PFSK-1 (cell line): ENCODE measurements around the gene ZBBX.

Experiments used
- FOXP2 ChIP-seq: optimal IDR thresholded peaks from 2 replicates; pipeline ENCODE3; 2011; ENCODE audit warnings: borderline replicate concordance, control low read depth, inconsistent platforms; ENCODE audit not compliant: insufficient read depth; ENCODE audit errors: extremely low read length, extremely low read depth
- POLR2AphosphoS5 ChIP-seq: IDR thresholded peaks from 2 replicates; pipeline ENCODE4 v1.6.1; 2012; ENCODE audit warnings: low read depth, mild to moderate bottlenecking, control low read depth, low read length, moderate library complexity
- SIN3A ChIP-seq: IDR thresholded peaks from 2 replicates; pipeline ENCODE4 v1.6.1; 2012; ENCODE audit warnings: mild to moderate bottlenecking, low read length, moderate library complexity, borderline replicate concordance; ENCODE audit not compliant: insufficient read depth
- TAF1 ChIP-seq: IDR thresholded peaks from 2 replicates; pipeline ENCODE4 v1.6.1; 2012; ENCODE audit warnings: low read length, control low read depth, borderline replicate concordance; ENCODE audit not compliant: insufficient read depth
- TF ChIP-seq, protein P1 (sequence below), 2 experiments: IDR thresholded peaks; 2 replicates each; pipeline versions ENCODE4 v1.6.1 to v1.8.0; 2011 to 2012; ENCODE audit warnings: low read depth in 2 of 2, low read length in 2 of 2, control low read depth in 1 of 2, inconsistent platforms in 1 of 2, mild to moderate bottlenecking in 1 of 2, moderate library complexity in 1 of 2; ENCODE audit not compliant: insufficient read depth in 1 of 2

Gene ZBBX

DNA sequence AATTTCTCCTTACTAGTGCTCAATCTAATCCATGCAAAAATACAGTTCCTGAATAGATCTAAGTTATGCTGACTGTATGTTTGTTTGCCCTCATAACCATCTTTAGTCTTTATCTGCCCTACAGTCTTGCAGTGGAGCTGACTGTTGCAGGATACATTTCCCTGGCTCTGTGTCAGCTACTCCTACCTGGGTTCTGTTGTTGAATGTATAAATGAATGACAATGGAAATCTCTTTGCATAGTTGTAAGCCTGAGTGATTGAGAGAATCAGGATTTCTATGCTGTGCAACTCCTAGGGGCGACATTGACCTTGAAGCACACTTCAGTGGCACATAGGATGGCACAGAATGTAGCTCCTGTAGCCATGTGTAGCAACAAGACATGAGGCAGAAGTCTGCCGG lies 16.0 kb upstream of the ZBBX start:
- no peak for TF ChIP-seq SIN3A
- no peak for TF ChIP-seq TAF1
- no peak for TF ChIP-seq FOXP2
- TF ChIP-seq, protein P1, sequence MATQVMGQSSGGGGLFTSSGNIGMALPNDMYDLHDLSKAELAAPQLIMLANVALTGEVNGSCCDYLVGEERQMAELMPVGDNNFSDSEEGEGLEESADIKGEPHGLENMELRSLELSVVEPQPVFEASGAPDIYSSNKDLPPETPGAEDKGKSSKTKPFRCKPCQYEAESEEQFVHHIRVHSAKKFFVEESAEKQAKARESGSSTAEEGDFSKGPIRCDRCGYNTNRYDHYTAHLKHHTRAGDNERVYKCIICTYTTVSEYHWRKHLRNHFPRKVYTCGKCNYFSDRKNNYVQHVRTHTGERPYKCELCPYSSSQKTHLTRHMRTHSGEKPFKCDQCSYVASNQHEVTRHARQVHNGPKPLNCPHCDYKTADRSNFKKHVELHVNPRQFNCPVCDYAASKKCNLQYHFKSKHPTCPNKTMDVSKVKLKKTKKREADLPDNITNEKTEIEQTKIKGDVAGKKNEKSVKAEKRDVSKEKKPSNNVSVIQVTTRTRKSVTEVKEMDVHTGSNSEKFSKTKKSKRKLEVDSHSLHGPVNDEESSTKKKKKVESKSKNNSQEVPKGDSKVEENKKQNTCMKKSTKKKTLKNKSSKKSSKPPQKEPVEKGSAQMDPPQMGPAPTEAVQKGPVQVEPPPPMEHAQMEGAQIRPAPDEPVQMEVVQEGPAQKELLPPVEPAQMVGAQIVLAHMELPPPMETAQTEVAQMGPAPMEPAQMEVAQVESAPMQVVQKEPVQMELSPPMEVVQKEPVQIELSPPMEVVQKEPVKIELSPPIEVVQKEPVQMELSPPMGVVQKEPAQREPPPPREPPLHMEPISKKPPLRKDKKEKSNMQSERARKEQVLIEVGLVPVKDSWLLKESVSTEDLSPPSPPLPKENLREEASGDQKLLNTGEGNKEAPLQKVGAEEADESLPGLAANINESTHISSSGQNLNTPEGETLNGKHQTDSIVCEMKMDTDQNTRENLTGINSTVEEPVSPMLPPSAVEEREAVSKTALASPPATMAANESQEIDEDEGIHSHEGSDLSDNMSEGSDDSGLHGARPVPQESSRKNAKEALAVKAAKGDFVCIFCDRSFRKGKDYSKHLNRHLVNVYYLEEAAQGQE (IDR thresholded peaks at IDR 0.05; ENCODE audit: insufficient read depth in 1 of 2, low read depth in 2 of 2, low read length in 2 of 2) = no peak
- TF ChIP-seq POLR2AphosphoS5 = no peak

DNA sequence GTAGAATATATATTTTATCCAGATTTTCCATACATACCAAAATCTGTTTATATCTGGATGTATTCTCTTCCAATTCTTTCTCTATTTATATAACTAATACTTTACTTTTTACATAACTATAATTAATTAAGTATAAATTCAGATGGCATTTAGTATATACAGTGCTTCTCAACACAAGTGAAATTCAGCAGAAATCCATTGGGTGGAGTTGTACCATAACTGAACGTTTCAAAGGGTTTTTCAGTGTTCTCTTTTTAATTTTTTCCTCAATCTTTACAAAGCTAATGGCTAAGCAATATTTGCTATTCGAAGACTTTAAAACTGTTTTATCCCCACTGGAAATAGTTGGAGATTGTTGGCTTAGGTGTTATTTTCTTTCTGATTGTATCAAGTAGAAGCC lies 13.9 kb upstream of the ZBBX start:
- TF ChIP-seq, protein P1 (IDR thresholded peaks at IDR 0.05; ENCODE audit: insufficient read depth in 1 of 2, low read depth in 2 of 2, low read length in 2 of 2) = no peak
- TF ChIP-seq TAF1 (no peak), SIN3A (no peak), FOXP2 (no peak), POLR2AphosphoS5 (no peak)

DNA sequence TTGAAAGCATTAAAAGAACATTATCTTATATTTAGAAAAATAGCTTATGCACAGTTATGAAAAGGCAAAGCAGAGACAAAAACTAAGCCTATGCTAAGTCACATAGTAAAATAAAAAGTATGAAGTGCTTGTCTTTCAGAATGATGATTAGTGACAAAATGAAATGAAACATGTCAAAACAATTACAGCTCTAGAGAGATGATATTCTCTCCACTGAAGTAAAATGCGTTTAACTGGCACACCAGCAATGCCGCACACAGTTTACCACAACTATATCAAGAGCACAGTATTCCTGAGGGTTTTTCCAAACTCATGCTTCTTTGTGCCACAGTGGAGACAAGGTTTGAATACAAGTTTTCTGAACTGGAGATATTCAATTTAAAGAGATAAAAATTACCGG lies 2.1 kb upstream of the ZBBX start:
- TF ChIP-seq, protein P1 (IDR thresholded peaks at IDR 0.05; ENCODE audit: insufficient read depth in 1 of 2, low read depth in 2 of 2, low read length in 2 of 2) = no peak
- TF ChIP-seq SIN3A = no peak
- TF ChIP-seq TAF1 = no peak
- no peak for TF ChIP-seq POLR2AphosphoS5
- no peak for TF ChIP-seq FOXP2

DNA sequence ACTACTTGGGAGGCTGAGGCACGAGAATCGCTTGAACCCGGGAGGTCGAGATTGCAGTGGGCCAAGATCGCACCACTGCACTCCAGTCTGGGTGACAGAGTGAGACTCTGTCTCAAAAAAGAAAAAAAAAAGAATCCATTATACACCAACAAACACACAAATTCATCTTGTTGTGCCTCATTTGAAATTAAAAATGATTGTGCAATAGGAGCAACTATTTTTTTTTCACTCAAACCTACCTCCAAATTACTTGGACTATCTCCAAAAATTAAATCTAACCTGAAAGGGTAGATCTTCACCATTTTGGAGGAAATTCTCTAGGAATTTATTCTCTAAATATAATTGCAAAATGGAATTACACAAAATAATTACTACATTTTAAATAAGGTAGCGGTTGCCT lies 4.6 kb downstream of the ZBBX start:
- no peak for TF ChIP-seq SIN3A
- no peak for TF ChIP-seq POLR2AphosphoS5
- TF ChIP-seq TAF1 = no peak
- no peak for TF ChIP-seq FOXP2
- TF ChIP-seq, protein P1 (IDR thresholded peaks at IDR 0.05; ENCODE audit: insufficient read depth in 1 of 2, low read depth in 2 of 2, low read length in 2 of 2) = no peak

DNA sequence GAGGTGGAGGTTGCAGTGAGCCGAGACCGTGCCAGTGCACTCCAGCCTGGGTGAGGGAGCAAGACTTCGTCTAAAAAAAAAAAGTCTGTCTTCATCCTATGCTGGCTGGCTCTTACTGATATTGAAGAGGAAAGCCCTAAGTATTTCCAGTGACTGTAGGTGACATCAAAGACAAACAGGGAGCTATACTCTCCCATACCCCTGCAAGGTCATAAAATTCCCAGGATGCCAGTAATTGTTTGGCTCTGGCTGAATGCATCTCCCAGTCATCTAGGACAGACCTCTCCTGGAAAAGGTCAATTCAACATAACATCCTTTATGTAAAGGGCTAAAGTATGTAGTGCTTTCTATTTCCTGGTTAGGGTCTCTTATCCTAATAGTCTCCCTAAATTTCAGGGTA lies 8.0 kb downstream of the ZBBX start:
- TF ChIP-seq SIN3A = no peak
- TF ChIP-seq POLR2AphosphoS5 = no peak
- TF ChIP-seq FOXP2 = no peak
- TF ChIP-seq, protein P1 (IDR thresholded peaks at IDR 0.05; ENCODE audit: insufficient read depth in 1 of 2, low read depth in 2 of 2, low read length in 2 of 2) = no peak
- no peak for TF ChIP-seq TAF1
